Liver (tissue), 3 donors: Measurements from ENCODE around the gene GABRG1.

ENCODE experiments used
- TAF1 ChIP-seq: conservative IDR thresholded peaks from 2 replicates; pipeline ENCODE4 v1.6.1; 2016; ENCODE audit warnings: antibody characterized with exemption, mild to moderate bottlenecking
- YY1 ChIP-seq: IDR thresholded peaks from 2 replicates; pipeline ENCODE4 v1.6.1; 2016; ENCODE audit warnings: antibody characterized with exemption, mild to moderate bottlenecking
- TF ChIP-seq, protein P1 (sequence below): fragments of 150-350 bp; IDR thresholded peaks from 2 replicates; pipeline ENCODE4 v1.5.1; 2017; ENCODE audit warnings: improper control_type of control experiment, low read depth, low read length; ENCODE audit not compliant: missing input control
- TF ChIP-seq, protein P2 (sequence below): IDR thresholded peaks from 2 replicates; pipeline ENCODE4 v1.6.1; 2016; ENCODE audit warnings: antibody characterized with exemption
- donor health status: healthy.
- donor health status: healthy.

DNA sequence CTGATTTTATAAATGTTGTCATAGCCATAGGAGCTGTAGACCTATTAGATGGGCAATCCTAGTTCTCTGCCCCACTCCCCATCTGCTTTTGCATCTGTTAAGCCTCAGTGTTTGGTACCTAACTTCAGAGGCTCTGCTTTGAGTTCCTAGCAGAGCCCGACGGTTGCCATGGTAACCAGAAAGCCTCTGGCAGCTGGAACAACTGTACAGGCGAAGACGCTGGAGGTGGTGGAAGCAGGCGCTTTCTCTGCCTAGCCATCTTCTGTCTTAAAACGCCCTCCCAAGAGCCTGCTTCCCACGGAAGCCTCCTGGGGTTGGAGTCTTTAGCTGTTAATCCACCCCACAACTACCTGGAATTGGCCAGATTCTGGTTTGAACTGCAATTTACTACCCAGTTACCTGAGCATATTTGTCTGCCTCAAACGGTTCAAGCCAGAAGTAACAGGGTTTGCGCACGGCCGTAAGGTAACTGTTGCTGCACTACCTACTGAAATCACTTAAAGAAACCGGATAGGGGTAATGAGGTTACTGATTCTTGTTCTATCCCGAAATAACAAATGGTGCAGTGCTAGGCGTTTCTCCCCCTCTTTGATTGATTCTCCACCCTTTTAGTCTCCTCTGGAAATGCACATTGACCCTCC lies 1.0 kb upstream of the GABRG1 start:
- TF ChIP-seq, protein P1, sequence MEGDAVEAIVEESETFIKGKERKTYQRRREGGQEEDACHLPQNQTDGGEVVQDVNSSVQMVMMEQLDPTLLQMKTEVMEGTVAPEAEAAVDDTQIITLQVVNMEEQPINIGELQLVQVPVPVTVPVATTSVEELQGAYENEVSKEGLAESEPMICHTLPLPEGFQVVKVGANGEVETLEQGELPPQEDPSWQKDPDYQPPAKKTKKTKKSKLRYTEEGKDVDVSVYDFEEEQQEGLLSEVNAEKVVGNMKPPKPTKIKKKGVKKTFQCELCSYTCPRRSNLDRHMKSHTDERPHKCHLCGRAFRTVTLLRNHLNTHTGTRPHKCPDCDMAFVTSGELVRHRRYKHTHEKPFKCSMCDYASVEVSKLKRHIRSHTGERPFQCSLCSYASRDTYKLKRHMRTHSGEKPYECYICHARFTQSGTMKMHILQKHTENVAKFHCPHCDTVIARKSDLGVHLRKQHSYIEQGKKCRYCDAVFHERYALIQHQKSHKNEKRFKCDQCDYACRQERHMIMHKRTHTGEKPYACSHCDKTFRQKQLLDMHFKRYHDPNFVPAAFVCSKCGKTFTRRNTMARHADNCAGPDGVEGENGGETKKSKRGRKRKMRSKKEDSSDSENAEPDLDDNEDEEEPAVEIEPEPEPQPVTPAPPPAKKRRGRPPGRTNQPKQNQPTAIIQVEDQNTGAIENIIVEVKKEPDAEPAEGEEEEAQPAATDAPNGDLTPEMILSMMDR: no peak
- TF ChIP-seq YY1 (no peak), TAF1 (no peak)
- TF ChIP-seq, protein P2, sequence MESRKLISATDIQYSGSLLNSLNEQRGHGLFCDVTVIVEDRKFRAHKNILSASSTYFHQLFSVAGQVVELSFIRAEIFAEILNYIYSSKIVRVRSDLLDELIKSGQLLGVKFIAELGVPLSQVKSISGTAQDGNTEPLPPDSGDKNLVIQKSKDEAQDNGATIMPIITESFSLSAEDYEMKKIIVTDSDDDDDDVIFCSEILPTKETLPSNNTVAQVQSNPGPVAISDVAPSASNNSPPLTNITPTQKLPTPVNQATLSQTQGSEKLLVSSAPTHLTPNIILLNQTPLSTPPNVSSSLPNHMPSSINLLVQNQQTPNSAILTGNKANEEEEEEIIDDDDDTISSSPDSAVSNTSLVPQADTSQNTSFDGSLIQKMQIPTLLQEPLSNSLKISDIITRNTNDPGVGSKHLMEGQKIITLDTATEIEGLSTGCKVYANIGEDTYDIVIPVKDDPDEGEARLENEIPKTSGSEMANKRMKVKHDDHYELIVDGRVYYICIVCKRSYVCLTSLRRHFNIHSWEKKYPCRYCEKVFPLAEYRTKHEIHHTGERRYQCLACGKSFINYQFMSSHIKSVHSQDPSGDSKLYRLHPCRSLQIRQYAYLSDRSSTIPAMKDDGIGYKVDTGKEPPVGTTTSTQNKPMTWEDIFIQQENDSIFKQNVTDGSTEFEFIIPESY: no peak
